GM12801 (cell line): ENCODE data around the gene TAF15.

Experiments used
- CTCF ChIP-seq: IDR thresholded peaks from one replicate; pipeline ENCODE4 v1.5.1; 2011; ENCODE audit warnings: control low read depth; ENCODE audit not compliant: insufficient read length; ENCODE audit errors: extremely low read depth

The TAF15 gene

GRCh38 chr17:35788477-35789368 is 20.6 kb upstream of the TAF15 start:
- TF ChIP-seq CTCF: no peak

- no peak for TF ChIP-seq CTCF
Observed at GRCh38 chr17:35790841-35791240, 18.4 kb upstream of the TAF15 start.

GRCh38 chr17:35791681-35792350 is 17.5 kb upstream of the TAF15 start:
- no peak for TF ChIP-seq CTCF

GRCh38 chr17:35793257-35793656 is 16.0 kb upstream of the TAF15 start:
- TF ChIP-seq CTCF: no peak

GRCh38 chr17:35795007-35795870 is 14.0 kb upstream of the TAF15 start, which contains the start of gene MMP28:
MMP28 (minus strand) TSS chr17:35795641; CDS start chr17:35795377, 264 bp downstream.
- TF ChIP-seq CTCF: no peak

- TF ChIP-seq CTCF: no peak
Observed at GRCh38 chr17:35795871-35796265, 13.4 kb upstream of the TAF15 start.

- no peak for TF ChIP-seq CTCF
Observed at GRCh38 chr17:35796942-35797341, 12.3 kb upstream of the TAF15 start.
